NCI-H2171 (cell line): Measurements from ENCODE around the gene IL5.

Experiments used
- DNase-seq: peaks from one replicate; lab custom pipeline; 2025; lab: John Stamatoyannopoulos, UW

Gene IL5

DNA sequence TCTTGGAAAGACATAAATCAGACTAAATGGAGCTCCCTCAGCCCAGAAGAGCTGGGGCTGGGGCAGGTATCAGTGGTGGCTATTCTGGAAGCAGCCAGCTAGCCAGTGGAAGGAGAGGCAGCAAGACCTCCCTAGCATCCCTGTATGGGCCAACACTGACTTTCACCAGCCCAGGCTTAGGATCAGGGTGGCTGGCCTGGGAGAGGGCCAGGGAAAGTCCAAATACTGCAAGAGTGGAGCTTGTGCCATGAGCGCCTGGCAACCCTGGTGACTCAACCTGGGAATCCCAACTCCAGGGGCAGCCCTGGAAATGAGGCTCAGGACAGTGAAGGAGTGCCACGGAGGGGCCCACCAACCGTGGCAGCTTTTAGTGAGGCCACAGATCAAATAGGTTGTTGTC lies 45.2 kb downstream of the IL5 start:
- DNase-seq, result no peak

DNA sequence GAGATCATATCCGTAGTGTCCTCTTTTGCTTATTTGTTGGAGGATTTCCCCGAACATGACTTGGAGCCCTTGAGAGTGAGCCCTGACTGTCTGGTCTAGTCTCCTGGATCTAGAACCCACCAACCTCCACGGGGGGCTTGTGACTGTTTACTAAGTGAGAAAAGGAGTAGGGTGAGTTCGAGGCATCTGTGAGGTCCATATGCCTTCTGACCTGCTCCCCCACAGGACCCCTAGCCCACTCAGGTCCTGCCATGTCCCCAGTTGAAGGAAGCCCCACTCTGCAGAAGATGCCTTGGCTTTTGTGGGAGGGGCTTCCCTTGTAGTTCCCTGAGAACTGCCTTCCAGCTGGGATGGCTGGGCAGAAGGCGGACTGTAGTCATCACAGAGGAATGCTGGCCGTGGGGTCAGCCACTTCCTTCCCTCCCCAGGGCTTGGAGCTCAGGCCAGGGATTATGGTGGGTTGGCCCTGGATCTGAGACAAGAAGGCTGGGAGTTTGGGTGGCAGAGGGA lies 45.8 kb downstream of the IL5 start:
- DNase-seq, result no peak

DNA sequence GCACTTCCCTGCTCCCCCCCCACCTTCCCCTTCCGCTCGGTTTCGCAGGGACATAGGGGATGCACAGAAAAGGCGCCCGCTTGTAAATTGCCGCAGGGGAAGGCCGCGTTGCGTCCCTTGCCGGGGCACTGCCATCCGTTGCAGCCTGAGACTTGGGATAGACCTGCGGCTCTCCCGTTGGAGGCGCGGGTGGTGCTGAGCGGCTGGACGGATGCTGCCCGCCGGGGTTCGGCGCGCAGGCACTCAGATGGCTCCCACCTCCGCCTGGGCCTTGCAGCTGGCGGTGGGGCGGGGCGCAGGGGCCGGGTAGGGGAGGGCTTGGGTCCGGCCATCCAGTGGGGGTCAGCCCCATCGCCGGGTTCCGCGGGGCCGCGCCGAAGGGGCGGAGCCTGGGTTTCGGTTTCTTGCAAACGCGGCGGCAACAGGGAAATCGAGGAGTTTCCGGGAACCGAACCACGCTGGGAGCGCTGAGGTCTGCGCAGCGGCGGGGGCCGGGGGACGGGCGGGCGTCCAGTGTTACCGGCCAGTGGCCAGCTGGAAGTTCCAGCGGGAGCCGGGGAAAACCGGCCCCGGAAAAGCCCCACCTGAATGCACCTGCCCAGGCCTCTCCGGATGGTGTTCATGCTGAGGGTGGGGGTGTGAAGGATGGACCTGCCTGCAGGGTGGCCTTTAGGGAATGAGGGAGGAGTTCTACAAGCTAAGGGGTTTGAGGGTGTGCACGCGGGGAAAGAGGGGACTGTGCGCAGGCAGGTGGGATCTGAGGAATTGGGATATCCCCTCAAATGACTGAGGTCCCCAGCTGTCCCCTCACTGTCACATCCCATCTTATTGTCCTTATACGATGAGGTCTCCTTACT lies 46.5 kb downstream of the IL5 start:
- DNase-seq, result no peak

DNA sequence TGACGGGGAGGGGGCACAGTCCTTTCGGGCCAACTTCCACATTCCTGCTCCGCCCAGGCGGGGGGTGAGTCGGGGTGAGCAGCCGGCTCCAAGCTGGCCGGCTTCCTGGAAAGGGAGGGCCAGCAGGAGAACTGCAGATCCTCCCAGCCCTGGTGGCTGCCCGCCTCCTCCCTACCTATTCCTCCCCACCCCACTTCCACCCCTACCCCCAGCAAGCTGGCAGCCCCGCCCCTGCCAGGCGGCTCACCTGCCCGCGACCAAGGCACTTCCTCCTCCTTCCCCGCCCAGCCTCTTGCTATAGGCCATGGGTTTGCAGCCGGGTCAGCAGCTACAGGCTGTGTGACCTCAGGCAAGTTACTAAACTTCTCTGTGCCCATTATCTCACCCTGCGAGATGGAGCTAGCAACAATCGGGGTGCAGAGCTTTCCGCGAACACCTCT lies 47.1 kb downstream of the IL5 start:
- peak; percentile 71 for DNase-seq

DNA sequence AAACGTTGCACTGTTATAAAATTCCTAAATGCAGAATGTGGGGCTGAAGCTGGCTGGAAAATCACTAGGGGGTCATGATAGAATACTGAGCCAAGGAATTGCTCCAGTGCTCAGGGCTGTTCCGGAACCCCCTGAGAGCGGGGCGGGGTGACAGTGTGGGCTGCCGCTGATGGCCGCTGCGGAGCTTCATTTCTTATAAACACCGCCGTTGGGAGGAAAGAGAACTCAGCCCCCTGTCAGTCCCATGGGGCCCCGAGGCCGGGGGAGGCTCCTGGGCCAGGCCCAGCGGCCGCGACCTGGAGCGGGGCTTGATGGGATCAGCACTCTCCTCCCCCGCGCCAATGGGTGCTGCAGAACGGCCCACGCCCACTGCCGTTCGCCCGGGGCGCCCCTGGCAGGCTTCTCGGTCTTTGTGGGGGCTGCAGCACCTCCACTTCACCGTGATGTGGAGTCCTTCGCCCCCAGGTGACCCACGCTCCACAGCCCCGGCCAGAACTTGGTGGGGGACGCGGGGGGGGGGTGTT lies 47.6 kb downstream of the IL5 start:
- peak; percentile 36 for DNase-seq

- DNase-seq, result no peak
These were observed 49.5 kb downstream of the IL5 start for GRCh38 chr5:132493821-132494220.

GRCh38 chr5:132493241-132493640 lies 50.1 kb downstream of the IL5 start:
- no peak for DNase-seq

GRCh38 chr5:132492386-132493125 lies 50.8 kb downstream of the IL5 start:
- no peak for DNase-seq
